ENCODE results near the gene CADM3.

The CADM3 gene

DNA sequence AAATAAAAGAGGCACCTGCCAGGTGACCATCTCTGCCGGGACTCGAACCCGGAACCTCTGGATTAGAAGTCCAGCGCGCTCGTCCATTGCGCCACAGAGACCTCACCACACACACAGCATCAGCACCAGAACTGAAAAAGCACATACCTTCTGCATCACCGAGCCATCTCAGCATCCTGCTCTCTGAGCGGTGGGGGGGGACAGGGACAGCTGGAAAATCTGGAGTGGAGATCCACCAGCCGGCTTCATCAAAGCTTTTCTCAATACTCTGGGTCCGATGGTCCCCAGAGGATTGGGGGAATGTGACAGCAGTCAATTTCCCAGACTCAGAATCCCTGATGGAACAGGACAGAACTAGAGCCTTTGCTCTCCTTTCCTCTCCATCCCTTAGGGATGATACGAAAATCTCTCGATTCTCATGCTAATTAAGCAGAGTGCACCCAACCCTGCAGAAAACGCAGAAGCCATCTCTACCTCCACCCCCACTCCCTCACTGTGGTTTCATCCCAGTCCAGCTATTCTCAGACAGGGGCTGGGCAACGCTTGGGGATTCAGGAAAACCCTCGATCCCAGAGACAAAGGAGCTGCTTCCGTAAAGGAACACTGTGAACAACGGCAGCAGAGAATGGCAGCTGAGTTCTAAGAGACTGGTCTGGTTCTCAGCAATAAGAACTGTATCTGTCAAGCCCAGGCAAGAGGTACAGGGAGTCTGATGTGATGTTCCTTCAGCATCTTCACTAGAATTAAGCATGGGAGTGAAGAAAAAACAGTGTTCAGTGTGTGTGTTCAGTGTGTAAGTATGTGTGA is 29.6 kb upstream of the CADM3 start:
- Histone ChIP-seq H3K4me3 (ENCODE audit: low read depth, low read length) (peak overlapping the region; percentile 28), H3K9me3 (no peaks in the 10 kb centered on the region; the same call in 1 of the 2 replicates), H3K36me3 (no peaks in the 10 kb centered on the region), H3K27me3 (no peaks in the 10 kb centered on the region), H3K4me1 (no peaks in the 10 kb centered on the region)
- no peak for TF ChIP-seq CTCF (IDR thresholded peaks at IDR 0.05; ENCODE audit: low read depth, low read length)
- peak; percentile 45 for DNase-seq

DNA sequence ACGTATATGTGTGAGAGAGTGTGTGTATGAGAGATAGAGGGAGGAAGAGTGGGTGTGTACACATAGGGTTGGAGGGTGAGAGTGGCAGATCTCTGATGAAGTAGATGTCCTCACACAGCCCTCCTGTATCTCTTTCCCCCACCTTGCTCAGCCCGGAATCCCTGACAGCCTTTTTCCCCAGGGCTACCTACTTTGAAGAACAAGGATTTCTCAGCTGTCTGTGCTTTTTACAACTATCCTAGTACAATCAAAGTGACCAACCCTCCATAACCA is 29.1 kb upstream of the CADM3 start:
- Histone ChIP-seq H3K9me3 (no peaks in the 10 kb centered on the region; the same call in 1 of the 2 replicates), H3K4me3 (ENCODE audit: low read depth, low read length) (no peak overlapping the region), H3K4me1 (no peaks in the 10 kb centered on the region), H3K27me3 (no peaks in the 10 kb centered on the region), H3K36me3 (no peaks in the 10 kb centered on the region)
- TF ChIP-seq CTCF (IDR thresholded peaks at IDR 0.05; ENCODE audit: low read depth, low read length): no peak
- DNase-seq: no peak

GRCh38 chr1:159142726-159143510 is 28.5 kb upstream of the CADM3 start:
- Histone ChIP-seq H3K36me3 (no peaks in the 10 kb centered on the region), H3K9me3 (no peaks in the 10 kb centered on the region; the same call in 1 of the 2 replicates), H3K4me3 (ENCODE audit: low read depth, low read length) (no peak overlapping the region), H3K4me1 (no peaks in the 10 kb centered on the region), H3K27me3 (no peaks in the 10 kb centered on the region)
- no peak for TF ChIP-seq CTCF (IDR thresholded peaks at IDR 0.05; ENCODE audit: low read depth, low read length)
- no peak for DNase-seq

DNA sequence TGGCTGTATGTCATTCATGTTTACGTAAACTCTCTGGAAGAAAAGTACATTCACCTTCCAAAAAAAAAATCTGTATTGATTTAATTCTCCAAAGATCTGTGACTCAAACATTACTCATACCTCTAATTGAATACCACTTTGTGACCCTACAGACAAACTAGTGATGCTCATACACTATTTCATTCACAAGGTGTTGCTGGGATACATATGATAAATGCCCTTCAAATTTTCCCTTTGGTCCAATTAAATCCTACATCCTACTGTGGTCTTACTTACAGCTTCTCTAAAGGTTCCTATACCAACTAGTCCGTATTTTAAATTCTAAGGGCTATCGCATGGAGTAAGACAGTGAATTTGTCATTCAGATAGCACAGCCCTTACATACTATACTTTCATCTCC is 26.8 kb upstream of the CADM3 start:
- Histone ChIP-seq H3K9me3 (no peaks in the 10 kb centered on the region; the same call in 1 of the 2 replicates), H3K4me3 (ENCODE audit: low read depth, low read length) (no peak overlapping the region), H3K27me3 (no peaks in the 10 kb centered on the region), H3K36me3 (no peaks in the 10 kb centered on the region), H3K4me1 (no peaks in the 10 kb centered on the region)
- DNase-seq: no peak
- TF ChIP-seq CTCF (IDR thresholded peaks at IDR 0.05; ENCODE audit: low read depth, low read length): no peak

- Histone ChIP-seq H3K4me3 (ENCODE audit: low read depth, low read length) (no peak overlapping the region), H3K9me3 (no peaks in the 10 kb centered on the region; the same call in 1 of the 2 replicates), H3K27me3 (no peaks in the 10 kb centered on the region), H3K36me3 (no peaks in the 10 kb centered on the region), H3K4me1 (no peaks in the 10 kb centered on the region)
- no peak for TF ChIP-seq CTCF (IDR thresholded peaks at IDR 0.05; ENCODE audit: low read depth, low read length)
- no peak for DNase-seq
These were observed 24.4 kb upstream of the CADM3 start for GRCh38 chr1:159146980-159147379.

DNA sequence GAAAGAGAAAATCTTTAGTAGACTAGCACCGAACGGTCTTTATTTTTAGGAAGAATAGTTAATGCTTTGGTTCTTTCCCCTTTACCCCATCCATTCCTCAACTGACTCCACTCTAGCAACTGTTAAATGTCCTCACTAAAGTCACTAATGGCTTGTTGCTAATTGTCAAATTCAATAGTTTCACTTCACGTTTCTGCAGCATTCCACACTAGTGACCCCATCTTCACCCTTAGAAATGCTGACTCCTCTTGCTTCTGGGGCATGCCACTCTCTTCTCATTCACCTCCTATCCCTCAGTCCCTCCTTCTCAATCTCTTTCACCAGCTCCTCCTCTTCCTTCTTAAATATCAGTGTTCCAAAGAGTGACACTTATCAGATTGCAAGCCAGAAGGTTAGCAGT is 19.4 kb upstream of the CADM3 start:
- DNase-seq: no peak
- no peaks in the 10 kb centered on the region for H3K4me1 ChIP-seq
- no peaks in the 10 kb centered on the region for H3K36me3 ChIP-seq
- H3K27me3 ChIP-seq: no peaks in the 10 kb centered on the region
- no peak overlapping the region for H3K4me3 ChIP-seq (ENCODE audit: low read depth, low read length)
- no peak for TF ChIP-seq CTCF (IDR thresholded peaks at IDR 0.05; ENCODE audit: low read depth, low read length)
- no peaks in the 10 kb centered on the region for H3K9me3 ChIP-seq
